Stimulated activated naive CD8-positive, alpha-beta T cell treated with anti-CD3 and anti-CD28 coated beads, Interleukin-15, amount 100 ng/mL, for 72 hours (primary cell): ENCODE results near the gene AP2B1.
"Not testable (repeated sequence)": the region's sequence is repeated elsewhere in the genome, so short reads cannot be mapped to it uniquely, and the experiment has no call there.

Experiments
- ATAC-seq: fragments of 150-1000 bp; cut with Tn5 transposase; 2 replicates; pipeline ENCODE4 v1.10.0; 2021; ENCODE audit warnings: mild to moderate bottlenecking, moderate library complexity
- DNase-seq, 2 donors: peaks; one replicate each; pipeline ENCODE4 v3.0.0; 2021 to 2022
- H3K27ac Mint-ChIP-seq, 2 donors: one replicate each; pipeline ENCODE4 v1.8.0; 2022; ENCODE audit warnings: mild to moderate bottlenecking in 2 of 2, mixed read lengths in 2 of 2, moderate library complexity in 2 of 2
- H3K27me3 Mint-ChIP-seq: one replicate; pipeline ENCODE4 v1.8.0; 2022; ENCODE audit warnings: mixed read lengths
- H3K4me1 Mint-ChIP-seq: one replicate; pipeline ENCODE4 v1.8.0; 2022; ENCODE audit warnings: mild to moderate bottlenecking, mixed read lengths
- H3K4me3 Mint-ChIP-seq, 2 donors: one replicate each; pipeline ENCODE4 v1.8.0; 2022; ENCODE audit warnings: mild to moderate bottlenecking in 2 of 2, mixed read lengths in 2 of 2, moderate library complexity in 1 of 2
- H3K9me3 Mint-ChIP-seq, 2 donors: one replicate each; pipeline ENCODE4 v1.8.0; 2022; ENCODE audit warnings: mixed read lengths in 2 of 2

AP2B1 gene

DNA sequence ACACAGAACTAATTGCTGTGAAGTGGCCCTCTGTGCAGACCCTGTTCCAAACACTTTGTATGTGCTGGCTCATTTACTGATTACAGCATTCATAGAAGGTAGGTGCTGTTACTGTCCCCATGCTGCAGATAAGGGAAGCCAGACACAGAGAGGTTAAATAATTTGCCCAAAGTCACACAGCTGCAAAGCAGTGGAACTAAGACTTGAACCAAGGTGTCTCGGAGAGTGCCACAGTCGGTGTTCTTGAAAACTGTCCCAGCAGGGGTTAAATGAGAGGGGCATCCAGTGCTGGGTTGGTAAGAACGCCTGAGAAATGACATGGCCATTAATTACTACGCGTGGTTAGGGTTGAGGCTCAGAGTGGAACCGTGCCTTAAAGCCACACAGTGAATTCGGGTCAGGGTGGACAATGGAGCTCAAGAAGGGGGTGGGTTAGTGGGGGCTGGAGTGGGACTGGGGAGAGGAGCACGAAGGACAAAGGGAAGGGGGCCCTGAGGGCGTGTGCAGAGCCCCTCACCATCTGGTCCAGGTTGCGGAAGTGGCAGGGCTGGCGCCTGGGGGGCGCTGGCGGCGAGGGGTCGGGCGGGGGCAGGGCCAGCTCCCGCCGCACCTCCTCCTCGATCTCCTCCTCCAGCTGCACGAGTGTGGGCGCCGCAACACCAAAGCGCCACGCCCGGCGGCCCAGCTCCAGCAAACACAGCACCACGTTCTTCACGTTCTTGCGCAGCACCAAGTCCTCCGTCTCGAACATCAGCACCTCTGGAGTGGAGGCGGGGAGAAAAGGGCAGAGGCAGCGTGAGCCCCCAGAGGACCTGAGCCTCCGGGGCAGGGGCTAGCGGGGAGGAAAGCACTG, 162.7 kb downstream of the AP2B1 start:
- Mint-ChIP-seq H3K27ac (no peak overlapping the region), H3K4me1 (peaks cover 43% of the 10 kb centered on the region), H3K9me3 (no peaks in the 10 kb centered on the region), H3K4me3 (peak overlapping the region; percentile 36 to 70), H3K27me3 (peaks cover 56% of the 10 kb centered on the region)
- no peak for ATAC-seq
- no peak for DNase-seq

DNA sequence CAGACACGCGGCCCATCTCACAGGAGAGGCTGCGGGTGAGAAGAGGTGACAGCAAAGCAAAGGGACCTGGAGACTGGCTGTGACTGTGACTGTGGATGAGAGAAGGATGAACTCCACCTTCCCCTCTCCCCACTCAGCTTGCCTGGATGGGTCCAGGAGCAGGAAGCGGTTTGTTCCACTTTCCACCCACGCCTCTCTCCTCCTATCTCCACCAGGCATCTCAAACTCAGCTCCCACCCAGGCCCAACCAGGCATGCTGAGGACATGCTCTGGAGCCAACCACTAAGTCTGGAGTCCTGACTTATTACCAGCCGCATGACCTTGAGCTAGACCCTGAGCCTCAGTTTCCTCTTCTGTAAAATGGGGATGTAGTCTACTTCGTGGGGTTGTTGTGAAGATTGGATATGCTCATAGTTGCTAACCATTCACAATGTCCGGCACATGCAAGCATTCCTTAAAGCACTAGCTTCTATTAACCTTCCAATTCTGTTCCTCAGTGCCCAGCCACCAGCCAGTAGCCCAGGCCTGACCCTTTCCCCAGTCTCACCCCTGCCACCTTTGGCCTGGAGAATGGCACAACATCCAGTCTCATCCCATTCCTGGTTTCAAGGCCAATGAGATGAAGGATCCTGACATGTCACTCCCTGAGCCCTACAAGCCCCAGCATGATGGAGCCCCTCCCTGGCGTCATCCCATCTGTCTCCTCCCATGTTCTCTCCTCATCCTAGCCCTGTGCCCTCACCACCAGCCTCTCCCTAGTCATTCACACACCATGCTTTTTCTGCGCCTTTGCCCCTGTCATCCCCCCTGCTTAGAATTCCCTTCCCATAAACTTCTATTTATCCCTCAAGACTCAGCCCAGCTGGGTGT, 163.6 kb downstream of the AP2B1 start:
- Mint-ChIP-seq H3K27ac (no peak overlapping the region), H3K4me3 (peak overlapping the region; percentile 30 to 70), H3K27me3 (peaks cover 56% of the 10 kb centered on the region), H3K9me3 (no peaks in the 10 kb centered on the region), H3K4me1 (peaks cover 43% of the 10 kb centered on the region)
- ATAC-seq (no peak), DNase-seq (no peak)

DNA sequence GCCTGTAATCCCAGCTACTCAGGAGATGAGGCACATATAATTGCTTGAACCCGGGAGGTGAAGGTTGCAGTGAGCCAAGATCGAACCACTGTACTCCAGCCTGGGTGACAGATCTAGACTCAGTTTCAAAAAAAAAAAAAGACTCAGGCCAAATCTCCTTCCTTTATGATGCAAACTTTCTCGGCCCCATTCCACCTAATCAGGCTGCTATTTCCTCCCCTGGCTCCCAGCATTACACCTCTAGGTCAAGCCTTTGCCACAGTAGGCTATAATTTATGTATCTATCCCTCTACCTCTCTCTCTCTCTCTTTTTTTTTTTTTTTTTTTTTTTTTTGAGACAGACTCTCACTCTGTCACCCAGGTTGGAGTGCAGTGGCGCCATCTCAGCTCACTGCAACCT, 164.4 kb downstream of the AP2B1 start:
- H3K27me3 Mint-ChIP-seq: peaks cover 56% of the 10 kb centered on the region
- not testable (repeated sequence) for H3K9me3 Mint-ChIP-seq, H3K4me3 Mint-ChIP-seq, DNase-seq, ATAC-seq
- H3K4me1 Mint-ChIP-seq: peaks cover 43% of the 10 kb centered on the region
- peak overlapping the region in 1 of 2 donors; percentile 44 for H3K27ac Mint-ChIP-seq

DNA sequence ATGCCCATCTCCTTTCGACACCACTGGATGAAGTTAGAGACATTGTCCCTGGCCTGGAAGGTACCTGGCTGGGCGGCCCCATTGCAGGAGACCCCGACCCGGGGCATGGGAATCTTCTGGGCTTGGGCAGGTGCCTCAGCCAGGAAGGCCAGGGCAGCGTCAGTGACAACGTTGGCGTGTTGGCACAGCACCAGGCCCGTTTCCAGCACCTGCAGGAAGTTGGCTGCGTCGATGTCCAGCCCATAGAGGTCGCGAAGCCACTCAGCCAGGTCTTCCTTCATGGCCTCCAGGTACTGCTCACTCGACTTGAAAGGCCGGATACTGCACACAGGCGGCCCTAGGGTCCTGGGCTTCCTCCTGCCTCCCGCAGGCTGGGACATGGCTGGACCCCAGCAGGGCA, 165.3 kb downstream of the AP2B1 start:
- no peak overlapping the region for H3K4me3 Mint-ChIP-seq
- no peak for DNase-seq
- no peak for ATAC-seq
- no peaks in the 10 kb centered on the region for H3K9me3 Mint-ChIP-seq
- no peak overlapping the region for H3K27ac Mint-ChIP-seq
- peaks cover 56% of the 10 kb centered on the region for H3K27me3 Mint-ChIP-seq
- H3K4me1 Mint-ChIP-seq: peaks cover 38% of the 10 kb centered on the region

DNA sequence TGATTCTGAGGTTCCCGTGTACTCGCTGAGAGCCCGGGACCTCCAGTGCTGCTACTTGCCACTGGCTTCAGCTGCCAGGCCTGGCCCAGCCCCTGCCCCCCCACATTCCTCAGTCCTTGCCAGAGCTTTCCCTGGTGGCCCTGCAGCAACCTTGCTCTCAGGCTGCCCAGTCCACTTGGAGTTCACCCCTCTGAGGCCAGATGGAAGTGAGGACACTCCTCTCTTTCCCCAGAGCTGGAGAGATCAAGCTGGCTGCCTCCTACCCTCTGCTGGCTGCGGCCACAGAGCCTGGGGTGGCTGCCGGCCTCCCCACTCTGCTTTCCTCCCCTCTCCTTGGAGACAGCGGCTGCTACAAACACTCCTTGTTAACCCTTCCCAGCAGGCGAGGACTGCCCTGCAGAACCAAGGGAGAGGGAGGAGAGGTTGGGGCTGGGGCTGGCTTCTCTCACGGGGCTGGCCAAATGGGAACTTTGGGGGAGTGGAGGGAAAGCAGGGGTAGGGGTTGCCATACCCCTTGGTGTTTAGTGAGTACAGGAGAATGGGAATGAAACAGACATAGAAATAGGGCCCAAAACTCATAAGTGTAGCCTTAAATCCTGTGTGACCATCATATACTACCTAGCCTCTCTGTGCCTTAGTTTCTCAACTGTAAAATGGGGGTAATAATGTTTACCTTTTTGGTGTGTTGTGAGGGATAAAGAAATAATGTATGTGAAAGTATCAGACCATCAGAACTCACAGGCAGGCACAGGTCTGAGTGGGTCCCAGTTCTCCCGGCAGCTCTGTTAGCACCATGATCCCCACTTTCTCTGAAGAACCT, 166.0 kb downstream of the AP2B1 start, which contains the start of gene GAS2L2:
Gene GAS2L2 (minus strand): TSS at position 295 of the 820 bp plus-strand sequence. CDS start 389 bp downstream, outside the sequence.
- DNase-seq: no peak

DNA sequence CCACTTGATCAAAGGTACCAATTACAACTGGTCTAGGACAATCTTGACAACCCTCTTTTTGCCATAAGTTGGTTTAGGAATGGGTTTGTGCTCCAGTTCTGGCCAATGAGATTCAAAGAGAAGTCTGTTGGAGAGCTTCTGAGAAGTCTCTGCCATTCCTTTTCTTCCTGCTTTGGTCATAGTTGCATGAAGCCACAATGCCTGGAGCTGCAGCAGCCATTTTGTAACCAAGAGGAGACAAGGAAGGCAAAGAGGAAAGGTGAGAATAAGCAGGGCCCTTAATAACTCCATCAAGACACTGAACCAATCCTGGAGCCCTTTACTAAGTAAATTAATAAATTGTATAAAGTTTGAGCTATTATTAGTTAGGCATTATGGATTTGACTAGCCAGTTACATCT, 170.1 kb downstream of the AP2B1 start:
- no peaks in the 10 kb centered on the region for H3K4me1 Mint-ChIP-seq
- H3K9me3 Mint-ChIP-seq: no peaks in the 10 kb centered on the region
- no peak for DNase-seq
- H3K27ac Mint-ChIP-seq: no peak overlapping the region
- peaks cover 12% of the 10 kb centered on the region for H3K27me3 Mint-ChIP-seq
- H3K4me3 Mint-ChIP-seq: no peak overlapping the region
- ATAC-seq: no peak

More for the DNA sequence above, 166.0 kb downstream of the AP2B1 start, which contains the start of gene GAS2L2:
- H3K4me3 Mint-ChIP-seq: no peak within 1 kb of the TSS
- peaks cover 53% of the 10 kb centered on the region for H3K27me3 Mint-ChIP-seq
- H3K9me3 Mint-ChIP-seq: no peaks in the 10 kb centered on the region
- peak within 1 kb of the TSS in 1 of 2 donors; percentile 39 for H3K27ac Mint-ChIP-seq
- peaks cover 32% of the 10 kb centered on the region for H3K4me1 Mint-ChIP-seq
- ATAC-seq: no peak

DNA sequence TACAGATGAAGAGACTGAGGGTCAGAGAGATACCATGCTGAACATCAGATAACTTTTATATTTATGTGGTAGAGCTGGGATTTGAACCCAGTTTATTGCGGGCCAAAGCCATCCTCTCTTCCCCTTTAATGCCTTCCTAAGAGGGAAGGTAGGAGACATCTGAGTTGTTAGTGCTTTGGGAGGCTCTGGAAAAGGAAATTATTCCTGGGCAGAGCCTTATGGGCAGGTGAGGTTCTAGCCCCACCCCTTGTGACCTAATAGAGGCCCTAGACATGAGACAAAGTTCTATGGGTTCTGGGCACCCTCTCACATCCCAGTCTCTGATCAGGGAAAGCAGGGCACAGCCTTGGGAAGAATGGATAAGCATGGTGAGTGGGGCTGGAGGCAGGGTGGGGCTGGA, 173.5 kb downstream of the AP2B1 start, which contains the start of gene C17orf50:
Gene C17orf50 (plus strand): TSS at position 301 of the 400 bp plus-strand sequence. CDS start 55 bp downstream, at position 356.
- Mint-ChIP-seq H3K27ac (no peak within 1 kb of the TSS), H3K4me1 (peaks cover 14% of the 10 kb centered on the region), H3K4me3 (no peak within 1 kb of the TSS), H3K27me3 (no peaks in the 10 kb centered on the region), H3K9me3 (no peaks in the 10 kb centered on the region)
- ATAC-seq: no peak
- no peak for DNase-seq

DNA sequence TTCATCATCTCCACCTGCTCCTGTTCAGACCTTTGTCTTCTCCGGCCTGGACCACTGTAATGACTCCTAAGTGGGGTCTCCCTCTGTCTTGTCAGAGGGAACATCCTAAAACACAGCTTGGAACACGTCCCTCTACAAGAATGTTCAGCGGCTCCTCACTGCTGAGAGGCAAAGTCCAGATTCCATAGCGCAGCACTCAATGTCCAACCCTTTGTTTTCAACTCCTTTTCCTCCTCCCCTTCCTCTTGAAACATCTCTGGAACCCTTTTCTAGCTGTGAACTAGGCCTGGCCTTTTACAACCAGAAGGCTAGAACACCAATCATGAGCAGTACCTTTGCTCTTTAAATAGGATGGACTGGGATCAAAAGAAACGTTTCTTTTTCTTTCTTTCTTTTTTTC, 174.5 kb downstream of the AP2B1 start:
- Mint-ChIP-seq H3K27me3 (no peaks in the 10 kb centered on the region), H3K4me3 (no peak overlapping the region), H3K27ac (no peak overlapping the region), H3K9me3 (no peaks in the 10 kb centered on the region), H3K4me1 (peaks cover 14% of the 10 kb centered on the region)
- DNase-seq (no peak), ATAC-seq (no peak)

DNA sequence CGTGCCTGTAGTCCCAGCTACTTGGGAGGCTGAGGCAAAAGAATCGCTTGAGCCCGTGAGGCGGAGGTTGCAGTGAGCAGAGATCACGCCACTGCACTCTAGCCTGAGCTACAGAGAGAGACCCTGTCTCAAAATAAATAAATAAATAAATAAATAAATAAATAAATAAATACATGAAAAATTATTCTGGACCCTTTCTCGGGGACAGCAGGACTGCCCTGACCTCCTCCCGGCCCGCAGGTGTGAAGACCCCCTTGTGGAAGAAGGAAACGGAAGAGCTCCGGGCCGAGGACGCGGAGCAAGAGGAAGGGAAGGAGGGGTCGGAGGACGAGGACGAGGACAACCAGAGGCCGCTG, 176.6 kb downstream of the AP2B1 start:
- peaks cover 14% of the 10 kb centered on the region for H3K4me1 Mint-ChIP-seq
- H3K27ac Mint-ChIP-seq: no peak overlapping the region
- no peak for DNase-seq
- H3K4me3 Mint-ChIP-seq: peak overlapping the region; percentile 89 to 98
- H3K9me3 Mint-ChIP-seq: no peaks in the 10 kb centered on the region
- ATAC-seq: no peak
- no peaks in the 10 kb centered on the region for H3K27me3 Mint-ChIP-seq

DNA sequence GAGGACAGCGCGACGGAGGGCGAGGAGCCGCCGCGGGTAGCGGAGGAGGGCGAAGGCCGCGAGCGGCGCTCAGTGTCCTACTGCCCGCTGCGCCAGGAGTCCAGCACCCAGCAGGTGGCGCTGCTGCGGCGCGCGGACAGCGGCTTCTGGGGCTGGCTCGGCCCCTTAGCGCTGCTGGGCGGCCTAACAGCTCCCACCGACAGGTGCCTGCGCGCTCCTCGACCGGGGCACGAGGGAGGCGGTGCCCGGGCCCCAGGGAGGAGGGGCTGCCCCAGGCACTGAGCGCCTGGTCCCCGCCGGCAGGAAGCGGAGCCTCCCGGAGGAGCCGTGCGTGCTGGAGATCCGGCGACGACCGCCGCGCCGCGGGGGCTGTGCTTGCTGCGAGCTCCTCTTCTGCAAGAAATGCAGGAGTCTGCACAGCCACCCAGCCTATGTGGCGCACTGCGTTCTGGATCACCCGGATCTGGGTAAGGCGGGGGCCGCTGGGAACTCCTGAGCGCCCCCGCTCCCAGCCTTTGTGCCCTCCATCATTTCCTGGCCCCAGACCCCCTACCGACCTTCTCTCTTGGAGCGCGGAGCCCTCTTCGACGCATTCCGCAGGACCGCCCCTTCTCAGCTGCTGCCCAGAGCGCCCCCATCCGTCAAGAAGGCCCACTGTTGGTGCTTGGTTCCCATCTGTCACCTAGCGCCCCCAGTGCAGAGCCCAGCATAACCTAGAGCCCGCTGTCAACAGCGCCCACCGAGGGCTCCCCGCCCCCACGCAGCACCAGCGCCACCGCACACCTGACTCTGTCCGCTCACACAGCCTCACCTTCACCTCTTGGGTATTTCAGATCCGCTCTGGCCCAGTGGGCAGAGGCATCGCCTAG, 177.2 kb downstream of the AP2B1 start:
- peak overlapping the region; percentile 14 to 79 for H3K27ac Mint-ChIP-seq
- H3K4me1 Mint-ChIP-seq: peaks cover 14% of the 10 kb centered on the region
- peak; percentile 95 for ATAC-seq
- H3K27me3 Mint-ChIP-seq: no peaks in the 10 kb centered on the region
- H3K4me3 Mint-ChIP-seq: peak overlapping the region; percentile 89 to 98
- H3K9me3 Mint-ChIP-seq: no peaks in the 10 kb centered on the region
- peak; percentile 94 to 95 for DNase-seq

DNA sequence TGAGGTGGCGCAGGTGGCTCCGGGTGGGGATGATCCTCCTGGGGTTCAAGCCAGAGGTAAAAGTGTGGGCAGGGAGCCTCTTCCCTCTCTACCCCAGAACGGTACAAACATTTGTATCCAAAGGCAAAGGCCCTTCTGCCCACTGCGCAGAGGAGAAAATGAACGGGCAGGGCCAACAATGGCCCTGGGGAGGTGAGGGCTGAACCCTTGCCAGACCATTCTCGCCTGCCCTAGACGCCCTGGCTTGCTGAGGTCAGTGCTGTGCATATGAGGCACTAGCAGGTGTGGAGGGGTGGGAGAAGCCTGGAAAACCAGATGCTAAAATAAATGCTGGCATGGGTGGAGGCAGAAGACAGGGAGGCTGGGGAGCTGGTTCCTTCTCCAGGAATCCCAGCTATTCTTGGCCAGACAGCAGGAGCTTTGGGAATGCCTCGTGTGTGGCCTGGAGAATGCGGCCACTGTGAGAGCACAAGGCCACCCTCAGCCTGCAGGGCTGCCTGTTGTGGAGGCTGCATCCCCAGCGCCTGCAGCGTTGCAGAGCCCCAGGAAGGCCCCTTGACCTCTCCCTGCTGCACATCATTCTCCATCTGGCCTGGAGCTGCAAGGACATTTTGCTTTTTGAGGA, 178.1 kb downstream of the AP2B1 start:
- H3K27me3 Mint-ChIP-seq: no peaks in the 10 kb centered on the region
- ATAC-seq (no peak), DNase-seq (no peak)
- H3K4me3 Mint-ChIP-seq: peak overlapping the region; percentile 89 to 98
- peaks cover 14% of the 10 kb centered on the region for H3K4me1 Mint-ChIP-seq
- no peaks in the 10 kb centered on the region for H3K9me3 Mint-ChIP-seq
- H3K27ac Mint-ChIP-seq: no peak overlapping the region

DNA sequence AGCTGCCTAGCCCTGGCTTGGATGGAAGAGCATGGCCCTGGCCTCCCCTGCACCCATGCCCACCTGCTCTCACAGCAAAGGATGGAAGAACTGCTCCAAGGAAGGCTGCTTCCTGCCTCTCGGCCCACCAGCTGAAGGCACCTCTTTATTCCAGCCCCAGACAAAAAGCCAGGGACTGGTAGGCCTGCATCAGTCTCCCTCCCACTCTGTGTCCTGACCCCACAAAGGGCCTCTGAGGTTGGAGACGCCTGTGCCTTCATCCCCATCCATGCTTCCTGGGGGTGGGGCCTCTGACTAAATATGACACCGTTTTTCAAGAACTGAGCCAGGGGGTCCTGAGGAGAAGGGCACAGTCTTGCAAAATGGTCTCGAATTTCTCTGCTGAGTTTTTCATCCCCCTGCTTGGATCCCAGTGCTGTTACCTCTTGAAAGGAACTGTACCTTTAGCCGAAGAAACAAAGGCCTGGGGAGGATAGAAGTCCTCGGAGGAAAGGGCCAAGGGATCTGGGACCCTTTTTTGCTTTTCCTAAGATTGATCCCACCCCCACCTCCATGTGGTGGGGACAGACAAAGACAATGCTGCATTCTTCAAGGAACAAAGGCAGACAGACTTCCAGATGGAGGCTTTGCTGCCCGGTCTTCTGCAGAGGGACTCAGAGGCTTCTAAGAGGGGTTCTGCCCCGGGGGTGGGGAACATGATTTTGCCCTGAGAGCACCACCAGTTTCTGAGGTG, 178.8 kb downstream of the AP2B1 start:
- no peaks in the 10 kb centered on the region for H3K9me3 Mint-ChIP-seq
- no peak for DNase-seq
- no peak overlapping the region for H3K4me3 Mint-ChIP-seq
- no peak for ATAC-seq
- H3K4me1 Mint-ChIP-seq: peaks cover 14% of the 10 kb centered on the region
- H3K27ac Mint-ChIP-seq: no peak overlapping the region
- no peaks in the 10 kb centered on the region for H3K27me3 Mint-ChIP-seq

DNA sequence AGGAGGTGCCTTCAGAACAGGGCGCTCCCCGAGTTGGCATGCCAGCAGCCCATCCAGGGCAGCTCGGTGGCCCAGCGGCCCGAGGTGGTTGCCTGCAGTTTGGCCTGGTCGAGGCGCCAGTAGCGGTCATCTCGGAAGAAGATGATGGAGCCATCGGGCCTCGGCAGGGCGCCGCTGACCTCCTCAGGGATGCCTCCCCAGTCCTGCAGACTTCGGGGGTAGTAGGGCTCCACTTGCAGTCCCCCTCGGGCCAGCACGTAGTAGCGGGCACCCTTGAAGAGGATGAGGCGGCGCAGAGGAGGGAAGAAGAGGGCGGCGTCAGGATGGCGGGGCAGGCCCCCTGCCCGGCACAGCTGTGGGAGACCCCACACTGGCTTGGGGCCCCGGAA, 179.4 kb downstream of the AP2B1 start:
- ATAC-seq: no peak
- Mint-ChIP-seq H3K27ac (no peak overlapping the region), H3K9me3 (no peaks in the 10 kb centered on the region), H3K27me3 (no peaks in the 10 kb centered on the region), H3K4me1 (peaks cover 14% of the 10 kb centered on the region), H3K4me3 (no peak overlapping the region)
- DNase-seq: no peak
